Stimulated activated CD8-positive, alpha-beta memory T cell treated with anti-CD3 and anti-CD28 coated beads, Interleukin-12 subunit alpha, Interleukin-12 subunit beta, amount 100 ng/mL, for 1 hour (primary cell): ENCODE results near the gene LRP1B.
"Not testable (repeated sequence)": the region's sequence is repeated elsewhere in the genome, so short reads cannot be mapped to it uniquely, and the experiment has no call there.

Experiments used
- DNase-seq: peaks from one replicate; pipeline ENCODE4 v3.0.0-alpha.2; 2020; ENCODE audit warnings: low read depth

Gene LRP1B

GRCh38 chr2:141015341-141016047, 1115.3 kb downstream of the LRP1B start:
- DNase-seq, result no peak

GRCh38 chr2:141003967-141004657, 1126.7 kb downstream of the LRP1B start:
- no peak for DNase-seq

- DNase-seq, result no peak
Observed at GRCh38 chr2:141001750-141002149, 1129.1 kb downstream of the LRP1B start.

- no peak for DNase-seq
Observed at GRCh38 chr2:140998577-140998976, 1132.2 kb downstream of the LRP1B start.

- DNase-seq, result no peak
Observed at GRCh38 chr2:140998017-140998416, 1132.8 kb downstream of the LRP1B start.

GRCh38 chr2:140994856-140995255, 1136.0 kb downstream of the LRP1B start:
- no peak for DNase-seq

- DNase-seq, result no peak
Observed at GRCh38 chr2:140990416-140990815, 1140.4 kb downstream of the LRP1B start.

GRCh38 chr2:140988597-140988996, 1142.2 kb downstream of the LRP1B start:
- DNase-seq, result no peak

- DNase-seq, result no peak
Observed at GRCh38 chr2:140986456-140986855, 1144.4 kb downstream of the LRP1B start.

- no peak for DNase-seq
Observed at GRCh38 chr2:140975237-140975636, 1155.6 kb downstream of the LRP1B start.

GRCh38 chr2:140972724-140973123, 1158.1 kb downstream of the LRP1B start:
- DNase-seq, result no peak

- DNase-seq, result not testable (repeated sequence)
Observed at GRCh38 chr2:140964324-140964723, 1166.5 kb downstream of the LRP1B start.

- no peak for DNase-seq
Observed at GRCh38 chr2:140949932-140950331, 1180.9 kb downstream of the LRP1B start.

- no peak for DNase-seq
Observed at GRCh38 chr2:140947236-140947635, 1183.6 kb downstream of the LRP1B start.

GRCh38 chr2:140943867-140944266, 1186.9 kb downstream of the LRP1B start:
- no peak for DNase-seq

- DNase-seq, result no peak
Observed at GRCh38 chr2:140942284-140942683, 1188.5 kb downstream of the LRP1B start.

- DNase-seq, result no peak
Observed at GRCh38 chr2:140929849-140930248, 1201.0 kb downstream of the LRP1B start.

GRCh38 chr2:140918426-140918825, 1212.4 kb downstream of the LRP1B start:
- DNase-seq, result no peak

- no peak for DNase-seq
Observed at GRCh38 chr2:140916410-140916809, 1214.4 kb downstream of the LRP1B start.

- no peak for DNase-seq
Observed at GRCh38 chr2:140910683-140911082, 1220.1 kb downstream of the LRP1B start.

- no peak for DNase-seq
Observed at GRCh38 chr2:140905083-140905781, 1225.6 kb downstream of the LRP1B start.

- DNase-seq, result no peak
Observed at GRCh38 chr2:140895378-140895777, 1235.4 kb downstream of the LRP1B start.

GRCh38 chr2:140893685-140894084, 1237.1 kb downstream of the LRP1B start:
- DNase-seq, result no peak
